Measurements from ENCODE around the gene SENP3. TPM values are rescaled to one million over a fixed set of nuclear protein-coding genes. Genes with fewer than 3 reads are reported as not detected.

SENP3 gene
- total RNA-seq, 3 donors from 2014 or later (not counting 1 experiment from before 2014, with no cell fraction given): 36.9 to 42.3 (median 39.1) TPM

GRCh38 chr17:7580604-7581575 is 19.2 kb downstream of the SENP3 start:
- DNase-seq (no peak), ATAC-seq (no peak)
- Mint-ChIP-seq H3K27ac (peak overlapping the region; percentile 93 to 98), H3K27me3 (ENCODE audit: low read depth in 2 of 2) (no peaks in the 10 kb centered on the region), H3K9me3 (no peaks in the 10 kb centered on the region), H3K4me3 (peak overlapping the region; percentile 59), H3K36me3 (peaks cover 15% of the 10 kb centered on the region), H3K4me1 (peaks cover 51 to 58% of the 10 kb centered on the region in 2 donors)
- Histone ChIP-seq H3K4me3 (ENCODE audit: low read length) (peak overlapping the region; percentile 0), H3K9me3 (ENCODE audit: control insufficient read depth, insufficient read depth, low read length) (no peaks in the 10 kb centered on the region), H3K36me3 (ENCODE audit: control insufficient read depth, insufficient read depth, low read length) (peaks cover 31% of the 10 kb centered on the region), H3K4me1 (ENCODE audit: control insufficient read depth, insufficient read depth, low read length) (peaks cover 67% of the 10 kb centered on the region), H3K27me3 (ENCODE audit: control insufficient read depth, insufficient read depth, low read length) (no peaks in the 10 kb centered on the region), H3K27ac (ENCODE audit: low read length) (peak overlapping the region; percentile 71)
- intact Hi-C loops (cut with micrococcal nuclease): no loop called here
- WGBS (ENCODE audit: insufficient coverage): 87% methylated on average over 23 of the region's 23 CpGs
- no peak for TF ChIP-seq CTCF (IDR thresholded peaks at IDR 0.05)

GRCh38 chr17:7582396-7583252 is 20.9 kb downstream of the SENP3 start:
- intact Hi-C loops (cut with micrococcal nuclease): loop anchor here (1.0 kb wide), 1 partner anchor 9 kb away; no protein-coding TSS in a partner anchor
- H3K9me3 Mint-ChIP-seq: no peaks in the 10 kb centered on the region
- H3K4me1 ChIP-seq (ENCODE audit: control insufficient read depth, insufficient read depth, low read length): peaks cover 65% of the 10 kb centered on the region
- H3K27ac Mint-ChIP-seq: peak overlapping the region; percentile 98 to 99
- no peaks in the 10 kb centered on the region for H3K27me3 ChIP-seq (ENCODE audit: control insufficient read depth, insufficient read depth, low read length)
- TF ChIP-seq CTCF (IDR thresholded peaks at IDR 0.05): no peak
- ATAC-seq (no peak), DNase-seq (no peak)
- no peaks in the 10 kb centered on the region for H3K27me3 Mint-ChIP-seq (ENCODE audit: low read depth in 2 of 2)
- WGBS (ENCODE audit: insufficient coverage): 91% methylated on average over 36 of the region's 36 CpGs
- H3K4me3 Mint-ChIP-seq: peak overlapping the region; percentile 40
- peaks cover under 1% of the 10 kb centered on the region for H3K36me3 Mint-ChIP-seq
- peak overlapping the region; percentile 88 for H3K27ac ChIP-seq (ENCODE audit: low read length)
- peaks cover 38 to 55% of the 10 kb centered on the region in 2 donors for H3K4me1 Mint-ChIP-seq
- peak overlapping the region; percentile 69 for H3K4me3 ChIP-seq (ENCODE audit: low read length)
- peaks cover 18% of the 10 kb centered on the region for H3K36me3 ChIP-seq (ENCODE audit: control insufficient read depth, insufficient read depth, low read length)
- H3K9me3 ChIP-seq (ENCODE audit: control insufficient read depth, insufficient read depth, low read length): no peaks in the 10 kb centered on the region

DNA sequence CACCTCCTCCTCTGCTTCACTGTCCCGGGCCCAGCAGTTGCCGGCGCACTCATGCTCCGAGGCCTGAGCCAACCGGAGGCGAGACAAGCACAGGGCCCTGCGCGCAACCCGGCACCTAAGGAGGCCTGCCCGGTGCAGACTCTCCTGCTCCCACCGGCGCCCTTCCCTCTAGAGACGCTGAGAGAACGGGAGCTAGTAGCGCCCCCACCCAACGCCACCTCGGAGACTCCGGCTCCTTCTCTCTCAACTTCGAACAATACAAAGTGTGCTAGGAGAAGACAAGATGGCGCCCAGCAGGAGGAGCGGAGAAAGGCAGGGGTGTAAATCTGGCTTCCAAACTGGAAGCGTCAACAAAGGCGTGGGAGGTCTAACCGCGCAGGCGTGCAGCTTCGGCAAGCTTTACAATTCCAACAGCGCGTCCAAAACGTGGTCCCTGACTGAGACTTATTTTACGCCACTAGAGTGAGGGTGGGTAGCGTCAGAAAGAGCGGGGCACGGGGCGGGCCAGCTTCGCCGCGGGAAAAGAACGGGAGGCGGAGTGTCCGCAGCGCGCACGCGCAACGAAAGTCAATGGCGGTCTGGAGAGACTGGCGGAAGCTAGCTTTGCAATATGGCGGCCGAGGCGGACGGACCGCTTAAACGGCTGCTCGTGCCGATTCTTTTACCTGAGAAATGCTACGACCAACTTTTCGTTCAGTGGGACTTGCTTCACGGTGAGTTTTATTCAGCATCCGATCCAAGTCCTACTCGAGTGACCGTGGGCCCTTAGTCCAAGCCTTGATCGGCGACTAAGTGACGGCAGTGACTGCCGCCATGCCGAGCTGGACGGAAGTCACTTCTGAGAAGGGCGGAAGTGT is 21.8 kb downstream of the SENP3 start, which contains the start of gene MPDU1:
TSS of gene MPDU1 (plus strand) at position 600 of the 857 bp plus-strand sequence. CDS start at position 611, 11 bp downstream.
- Histone ChIP-seq H3K4me3 (ENCODE audit: low read length) (peak within 1 kb of the TSS; percentile 69), H3K36me3 (ENCODE audit: control insufficient read depth, insufficient read depth, low read length) (peaks cover 12% of the 10 kb centered on the region), H3K27ac (ENCODE audit: low read length) (peak within 1 kb of the TSS; percentile 88), H3K27me3 (ENCODE audit: control insufficient read depth, insufficient read depth, low read length) (no peaks in the 10 kb centered on the region), H3K9me3 (ENCODE audit: control insufficient read depth, insufficient read depth, low read length) (no peaks in the 10 kb centered on the region), H3K4me1 (ENCODE audit: control insufficient read depth, insufficient read depth, low read length) (peaks cover 57% of the 10 kb centered on the region)
- Mint-ChIP-seq H3K4me1 (peaks cover 38 to 55% of the 10 kb centered on the region in 2 donors), H3K27me3 (ENCODE audit: low read depth in 2 of 2) (no peaks in the 10 kb centered on the region), H3K9me3 (no peaks in the 10 kb centered on the region), H3K4me3 (peak within 1 kb of the TSS; percentile 96), H3K27ac (peak within 1 kb of the TSS; percentile 98 to 99), H3K36me3 (no peaks in the 10 kb centered on the region)
- WGBS (ENCODE audit: insufficient coverage): 20% methylated on average over 69 of the region's 69 CpGs
- TF ChIP-seq CTCF (IDR thresholded peaks at IDR 0.05): no peak
- peak; percentile 80 to 93 (median 83) for ATAC-seq
- peak; percentile 93 to 98 for DNase-seq
- intact Hi-C loops (cut with micrococcal nuclease): loop anchor here (1.0 kb wide), 2 partner anchors 10 to 103 kb away; no protein-coding TSS in a partner anchor
